HG03442 (cell line): ENCODE results near the gene ARIH2.

Experiments used
- ATAC-seq: cut with Tn5 transposase; IDR thresholded peaks from one replicate; pipeline ENCODE4 v1.9.1; 2021; ENCODE audit warnings: mild to moderate bottlenecking, moderate library complexity; ENCODE audit not compliant: unreplicated experiment

Gene ARIH2

DNA sequence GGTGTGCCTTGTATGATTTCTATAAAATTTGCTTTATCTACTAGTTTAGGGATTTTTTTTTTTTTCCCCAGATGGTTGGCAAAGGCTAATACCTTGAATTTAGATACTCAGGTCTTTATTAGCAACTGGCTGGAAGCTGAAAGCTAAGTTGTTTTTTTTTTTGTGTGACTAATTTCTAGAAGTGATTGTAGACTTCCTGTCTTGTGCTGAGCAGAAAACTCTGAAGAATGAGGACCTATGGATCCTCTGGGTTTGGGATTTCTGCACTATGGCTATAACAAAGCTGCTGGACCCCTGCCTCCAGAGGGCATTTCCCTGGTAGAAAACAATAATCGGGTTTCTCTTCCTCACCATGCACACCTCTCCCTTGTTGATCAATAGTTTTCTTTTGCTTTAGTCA, 10.0 kb downstream of the ARIH2 start:
- no peak for ATAC-seq

DNA sequence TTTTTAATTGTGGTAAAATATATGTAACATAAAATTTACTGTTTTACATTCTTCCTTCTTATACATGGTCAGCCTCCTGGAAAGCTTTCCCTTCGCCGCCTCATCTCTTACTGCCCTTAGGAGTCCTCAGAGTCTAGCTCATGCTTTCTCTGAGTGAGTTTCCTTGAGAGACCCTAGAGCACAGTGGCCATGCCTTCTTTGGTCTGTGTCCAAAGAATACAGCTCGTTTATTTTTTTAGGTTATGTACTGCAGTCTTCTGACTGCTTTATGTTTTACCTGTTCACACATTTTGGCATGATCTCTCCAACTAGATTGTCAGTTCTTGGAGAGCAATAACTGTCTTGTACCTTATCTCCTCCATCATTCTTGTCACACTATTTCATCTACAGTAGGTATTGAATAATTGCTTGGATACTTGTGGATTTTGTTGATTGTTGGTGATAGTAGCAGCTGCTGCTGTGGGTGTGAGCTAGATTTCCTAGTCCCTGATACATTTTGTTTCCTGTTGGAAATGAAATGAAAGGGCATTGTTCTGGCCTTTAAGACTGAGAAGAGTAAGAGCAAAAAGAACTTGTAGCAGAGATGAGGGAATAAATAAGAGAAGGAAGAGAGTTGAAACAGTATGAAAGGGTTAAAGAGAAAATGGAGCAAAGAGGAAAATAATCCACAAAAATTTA, 10.9 kb downstream of the ARIH2 start:
- no peak for ATAC-seq

DNA sequence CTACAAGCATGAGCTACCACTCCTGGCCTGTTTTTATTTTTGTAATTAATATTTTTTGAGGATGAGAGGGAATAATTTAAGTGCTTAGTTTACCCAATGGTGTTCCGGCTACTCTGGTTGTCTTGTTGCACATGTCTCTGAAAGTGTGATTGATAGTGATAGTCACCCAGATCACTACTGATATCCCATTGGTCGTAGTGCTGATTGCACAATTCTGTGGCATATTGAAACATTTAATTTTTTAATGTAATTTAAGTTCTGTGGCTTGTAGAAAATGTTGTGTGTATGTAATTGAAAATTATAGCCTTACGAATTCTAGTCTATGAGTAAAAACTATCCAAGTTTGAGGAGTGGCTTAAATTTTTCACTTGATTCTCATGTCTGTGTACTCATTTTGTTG, 11.9 kb downstream of the ARIH2 start:
- ATAC-seq = no peak

DNA sequence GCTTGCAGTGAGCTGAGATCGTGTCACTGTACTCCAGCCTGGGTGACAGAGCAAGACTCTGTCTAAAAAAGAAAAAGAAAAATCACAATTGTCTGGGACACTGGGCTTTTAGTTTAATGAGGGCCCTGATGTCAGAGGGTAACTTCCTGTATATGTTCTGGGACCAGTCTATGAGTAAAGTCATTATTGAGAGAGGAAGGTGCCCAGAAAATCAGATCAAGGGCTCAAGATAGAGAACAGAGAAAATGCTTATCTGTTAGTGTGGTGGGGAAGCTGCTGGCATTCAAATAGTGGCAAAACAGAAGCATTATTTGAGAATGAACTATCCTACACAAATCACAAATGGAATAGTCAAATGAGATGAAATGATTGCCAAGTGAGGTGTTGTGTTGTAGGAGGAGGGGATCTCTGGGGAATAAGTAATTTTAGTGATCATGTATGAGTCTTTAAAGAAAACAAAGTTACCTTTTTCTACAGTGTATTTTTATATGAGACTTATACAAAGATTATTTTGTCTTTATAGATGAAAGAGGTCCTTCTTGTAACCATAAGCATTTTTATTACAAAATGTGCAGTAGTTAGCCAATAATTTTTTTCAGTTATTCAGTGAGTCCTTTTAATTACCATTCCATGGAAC, 13.4 kb downstream of the ARIH2 start:
- ATAC-seq = no peak

DNA sequence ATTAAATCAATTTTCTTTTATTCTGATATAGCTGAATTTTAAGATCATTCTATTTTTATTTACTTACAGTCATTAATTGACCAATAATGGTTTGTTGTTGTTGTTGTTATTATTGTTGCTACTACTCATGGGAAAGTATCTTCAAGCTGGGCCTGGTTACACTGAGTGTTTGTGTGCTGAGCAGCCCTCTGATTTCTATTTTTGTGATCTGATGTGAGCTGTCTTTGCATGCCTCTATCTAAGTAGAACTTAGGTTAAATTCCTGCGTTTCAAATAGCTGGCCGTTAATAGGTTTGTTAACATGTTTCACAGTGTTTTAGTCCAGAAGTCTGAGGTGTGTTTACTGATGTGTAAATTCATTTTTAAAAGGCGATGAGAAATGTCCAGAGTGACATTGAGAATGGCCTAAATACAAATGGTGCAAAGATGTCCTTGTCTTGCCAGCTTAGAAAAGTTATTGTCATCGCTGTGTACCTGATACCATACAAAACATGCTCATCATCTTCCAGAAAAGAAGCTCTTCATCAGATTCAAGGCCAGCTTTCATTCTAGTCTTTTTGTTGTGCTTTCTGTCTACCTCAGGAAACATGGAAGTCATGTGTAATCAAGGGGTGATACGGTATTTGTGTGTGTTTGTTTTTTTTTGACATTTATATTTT, 15.8 kb downstream of the ARIH2 start:
- ATAC-seq = no peak

DNA sequence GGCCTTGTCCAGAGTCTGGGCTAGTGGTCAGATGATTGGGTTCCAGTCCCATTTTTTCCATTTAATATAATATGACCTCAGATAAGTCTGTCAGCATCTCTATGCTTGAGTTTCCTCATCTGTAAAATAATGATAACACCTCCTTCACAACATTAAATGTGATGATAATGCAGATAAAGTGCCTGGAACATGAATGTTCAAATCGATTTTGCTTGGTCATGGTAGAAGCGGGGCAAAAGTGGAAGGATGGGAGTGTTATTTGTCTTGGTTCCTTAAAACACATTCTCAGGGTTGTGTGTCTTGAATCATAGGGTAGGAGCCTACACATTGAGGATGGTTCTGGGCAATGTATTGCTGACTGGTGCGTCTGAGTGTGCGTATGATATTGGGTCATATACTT, 16.9 kb downstream of the ARIH2 start:
- ATAC-seq = no peak

DNA sequence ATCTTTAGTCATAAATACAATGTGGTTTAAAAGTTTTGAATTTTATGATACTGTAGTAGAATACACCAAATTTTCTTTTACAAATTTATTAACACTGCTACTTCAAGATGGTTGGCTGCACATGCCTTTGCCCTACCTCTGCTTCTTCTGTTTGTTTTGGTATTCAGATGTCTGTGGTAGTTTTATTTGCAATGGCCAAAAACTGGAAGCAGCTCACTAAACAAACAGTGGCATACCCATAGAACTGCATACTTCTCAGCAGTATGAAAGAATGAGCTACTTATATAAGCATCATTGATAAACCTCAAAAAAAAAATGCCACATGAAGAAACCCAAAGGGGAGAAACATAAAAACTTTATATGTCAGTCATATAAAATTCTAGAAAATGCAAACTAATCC, 19.5 kb downstream of the ARIH2 start:
- ATAC-seq = no peak

DNA sequence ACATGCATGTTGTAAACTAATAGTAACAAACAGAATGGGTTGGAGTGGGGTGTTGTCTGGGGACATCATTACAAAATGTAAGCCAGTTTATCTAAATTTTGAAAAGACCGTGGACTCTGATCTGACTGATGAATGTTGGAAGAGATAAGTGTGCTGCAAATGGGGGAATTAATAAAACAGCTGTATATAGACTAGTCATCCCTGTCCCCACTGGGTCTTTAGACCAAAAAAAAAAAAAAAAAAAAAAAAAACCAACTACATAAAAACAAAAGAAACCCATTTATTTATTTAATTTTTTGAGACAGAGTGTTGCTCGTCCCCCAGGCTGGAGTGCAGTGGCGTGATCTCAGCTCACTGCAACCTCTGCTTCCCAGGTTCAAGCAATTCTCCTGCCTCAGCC, 20.0 kb downstream of the ARIH2 start:
- ATAC-seq = no peak

DNA sequence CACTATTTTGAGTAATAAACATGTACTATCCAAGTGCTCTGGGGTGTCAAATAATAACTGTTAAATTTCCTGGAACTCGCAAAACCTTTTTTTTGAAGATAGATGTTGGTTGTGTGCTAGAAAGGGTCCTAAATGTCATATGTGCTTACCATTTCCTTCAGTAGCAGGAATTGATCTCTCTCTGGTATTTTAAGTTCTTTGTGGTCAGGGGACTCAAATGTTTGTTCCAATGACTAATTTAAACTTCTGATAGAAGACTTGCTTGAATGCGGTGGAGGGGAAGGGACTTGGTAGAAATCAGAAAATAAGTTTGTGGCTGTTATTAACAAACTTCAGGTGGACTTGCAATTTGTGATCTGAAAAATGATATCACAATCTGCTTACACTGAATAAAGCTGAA, 26.8 kb downstream of the ARIH2 start:
- no peak for ATAC-seq

DNA sequence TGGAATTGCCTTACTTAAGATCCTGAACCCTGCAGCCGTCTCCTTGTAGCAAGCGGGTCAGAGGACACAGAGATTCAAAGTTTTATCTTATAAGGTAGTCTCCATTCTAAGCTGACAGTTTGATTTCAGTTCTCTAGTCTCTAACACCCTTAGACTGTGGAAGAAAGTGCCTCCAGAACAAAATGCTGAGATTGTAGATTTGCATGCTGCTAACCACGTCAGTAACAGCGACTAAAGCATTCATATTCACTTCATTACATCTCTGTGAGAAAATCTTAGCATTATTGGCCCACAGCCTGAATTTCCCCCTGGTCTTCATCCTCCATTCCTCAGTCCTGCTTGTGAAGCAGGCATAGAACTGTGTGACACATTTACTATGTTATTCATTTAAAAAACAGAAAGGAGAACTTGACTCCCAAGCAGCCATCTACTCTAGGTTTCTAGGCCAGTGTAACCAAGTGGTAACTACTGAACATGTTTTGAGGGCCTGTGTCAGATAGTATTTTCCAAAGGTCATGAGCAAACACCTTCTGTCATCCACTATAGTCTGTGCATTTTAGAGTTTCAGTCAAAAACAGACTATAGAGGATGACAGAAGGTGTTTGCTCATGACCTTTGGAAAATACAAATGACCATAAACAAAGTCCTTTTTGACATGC, 27.4 kb downstream of the ARIH2 start:
- ATAC-seq = no peak

DNA sequence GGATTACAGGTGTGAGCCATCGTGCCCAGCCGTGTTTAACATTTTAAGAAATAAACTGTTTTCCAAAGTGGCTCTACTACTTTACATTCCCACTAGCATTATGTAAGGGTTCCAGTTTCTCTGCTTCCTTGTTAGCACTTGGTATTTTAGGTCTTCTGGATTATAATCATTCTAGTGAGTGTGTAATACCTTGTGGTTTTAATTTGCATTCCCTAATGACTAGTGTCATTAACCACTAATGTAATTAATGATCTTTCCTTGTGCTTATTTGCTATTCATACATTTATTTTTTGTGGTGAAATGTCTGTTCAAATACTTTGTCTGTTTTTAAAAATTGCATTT, 30.7 kb downstream of the ARIH2 start:
- ATAC-seq = no peak

DNA sequence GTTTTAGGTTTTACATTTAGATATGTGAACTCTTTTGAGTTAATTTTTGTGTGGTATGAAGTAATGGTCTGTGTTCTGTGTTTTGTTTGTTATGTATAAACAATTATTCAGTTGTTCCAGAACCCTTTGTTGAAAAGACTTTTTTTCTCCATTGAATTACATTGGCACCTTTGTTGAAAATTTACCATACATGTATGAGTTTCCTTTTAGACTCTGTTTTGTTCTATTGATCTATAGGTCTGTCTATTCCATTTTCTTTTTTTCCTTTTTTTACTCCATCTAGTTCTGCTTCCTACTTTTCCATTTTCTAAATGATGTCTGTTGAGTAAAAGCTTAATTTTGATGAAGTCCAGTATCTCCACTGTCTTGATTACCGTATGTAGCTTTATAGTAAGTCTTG, 31.4 kb downstream of the ARIH2 start:
- ATAC-seq = no peak

DNA sequence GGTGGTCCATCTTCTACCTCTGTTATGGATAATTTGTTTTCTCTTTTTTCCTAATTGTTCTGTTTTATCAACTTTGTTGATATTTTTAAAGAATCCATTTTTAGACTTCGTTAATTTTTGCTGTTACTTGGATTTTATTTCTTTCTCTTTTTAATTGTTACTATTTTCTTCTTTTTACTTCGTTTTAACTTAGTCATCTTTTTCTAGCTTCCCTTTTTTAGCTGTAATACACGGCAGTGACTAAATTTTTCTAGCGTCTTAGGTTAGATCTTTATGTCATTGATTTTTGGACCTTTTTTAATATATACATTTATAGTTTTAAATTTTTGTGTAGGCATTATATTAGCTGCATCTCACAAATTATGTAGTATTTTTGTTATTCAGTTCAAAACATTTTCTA, 33.1 kb downstream of the ARIH2 start:
- no peak for ATAC-seq

DNA sequence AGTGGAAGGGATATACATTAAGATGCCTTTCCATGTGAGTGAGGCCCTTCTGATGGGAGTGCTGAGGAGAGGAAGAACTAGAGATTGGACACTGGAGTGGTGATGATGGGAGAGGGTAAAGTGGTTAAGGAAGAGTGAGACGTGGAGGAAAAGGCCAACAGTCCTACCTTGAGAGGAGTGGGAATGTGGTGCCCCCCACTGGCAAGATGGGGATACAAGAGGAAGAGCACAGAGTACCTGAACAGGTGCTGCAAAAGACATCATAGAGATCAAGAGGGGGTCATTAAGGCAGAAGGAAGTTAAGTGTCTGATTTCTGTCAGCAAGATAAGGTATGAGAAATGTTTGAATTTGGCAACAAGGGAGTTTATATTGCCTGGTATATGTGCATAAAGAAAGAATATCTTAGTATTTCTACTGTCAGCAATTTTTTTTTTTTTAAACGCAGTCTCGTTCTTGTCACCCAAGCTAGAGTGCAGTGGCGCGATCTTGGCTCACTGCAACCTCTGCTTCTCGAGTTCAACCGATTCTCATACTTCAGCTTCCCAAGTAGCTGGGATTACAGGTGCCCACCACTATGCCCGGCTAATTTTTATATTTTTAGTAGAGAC, 34.0 kb downstream of the ARIH2 start:
- ATAC-seq = no peak

DNA sequence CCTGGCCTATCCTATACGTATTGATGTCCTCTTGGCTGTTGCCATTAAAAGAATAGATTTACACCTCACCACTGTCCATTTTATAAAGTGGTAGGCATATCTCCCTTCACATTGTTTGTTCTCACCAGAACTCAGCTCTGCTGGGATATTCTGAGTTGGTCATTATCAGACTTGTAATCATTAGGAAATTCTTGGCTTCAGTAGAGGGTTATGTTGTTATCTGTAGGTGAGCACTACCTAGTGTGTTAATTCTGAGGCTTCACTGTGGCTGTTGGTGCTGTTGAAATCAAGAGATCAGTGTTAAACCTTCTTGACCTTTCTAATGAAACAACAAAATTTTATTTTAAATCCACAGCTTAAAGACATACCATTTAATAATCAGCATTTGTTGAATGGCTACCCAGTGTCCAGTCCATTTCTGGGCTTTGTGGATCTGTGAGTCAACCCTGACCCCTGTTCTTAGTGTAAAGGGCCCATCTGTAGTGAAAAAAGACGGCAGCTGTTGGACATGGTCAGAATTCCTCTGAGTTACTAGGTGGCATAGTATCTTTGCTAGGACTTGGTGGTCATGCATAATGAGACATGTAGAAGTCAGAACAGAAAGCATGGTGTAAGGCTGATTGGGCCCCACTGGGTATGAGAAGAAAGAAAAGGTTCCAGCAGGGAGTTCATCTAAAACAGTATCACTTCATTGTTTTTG, 38.5 kb downstream of the ARIH2 start:
- no peak for ATAC-seq

DNA sequence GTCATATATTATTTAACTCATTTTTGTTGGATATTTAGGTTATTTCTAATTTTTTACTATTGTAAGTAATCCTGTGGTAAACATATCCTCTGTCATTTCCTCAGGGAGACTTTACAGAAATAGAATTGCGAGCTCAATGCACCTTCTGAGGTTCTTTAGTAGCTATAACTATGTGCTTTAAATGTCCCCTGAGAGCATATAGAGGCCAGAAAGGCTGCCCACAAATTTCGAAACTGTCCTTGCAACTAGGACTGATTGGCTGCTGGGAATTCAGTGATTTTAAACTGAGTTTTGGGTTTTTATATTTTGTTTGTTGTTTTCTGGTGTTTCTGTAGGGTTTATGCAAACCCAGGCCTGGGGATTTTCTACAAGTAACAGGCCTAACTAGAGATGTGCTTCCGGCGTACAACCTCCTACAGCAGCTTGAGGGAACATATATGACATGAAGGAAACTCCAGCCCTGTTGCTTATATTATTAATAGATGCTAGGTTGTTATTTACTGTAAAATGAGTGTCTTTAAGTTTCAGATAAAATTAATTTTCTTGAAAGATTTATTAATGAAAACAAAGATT, 42.3 kb downstream of the ARIH2 start:
- no peak for ATAC-seq

DNA sequence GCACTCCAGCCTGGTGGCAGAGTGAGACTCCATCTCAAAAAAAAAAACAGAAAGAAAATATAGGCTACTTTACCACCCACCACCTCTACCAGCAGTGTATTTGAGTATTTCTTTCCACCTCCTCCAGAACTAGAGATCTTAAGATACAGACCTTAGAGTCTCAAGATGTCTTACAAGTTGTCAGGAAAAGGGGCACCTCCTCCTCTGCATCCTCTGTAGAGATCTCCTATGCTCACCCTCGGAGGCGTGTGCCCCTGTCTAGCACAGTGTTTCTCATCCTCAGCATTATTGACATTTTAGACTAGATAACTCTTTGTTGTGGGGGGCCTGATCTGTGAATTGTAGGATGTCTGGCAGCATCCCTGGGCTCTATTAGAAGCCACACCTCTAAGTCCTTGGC, 43.7 kb downstream of the ARIH2 start:
- no peak for ATAC-seq

DNA sequence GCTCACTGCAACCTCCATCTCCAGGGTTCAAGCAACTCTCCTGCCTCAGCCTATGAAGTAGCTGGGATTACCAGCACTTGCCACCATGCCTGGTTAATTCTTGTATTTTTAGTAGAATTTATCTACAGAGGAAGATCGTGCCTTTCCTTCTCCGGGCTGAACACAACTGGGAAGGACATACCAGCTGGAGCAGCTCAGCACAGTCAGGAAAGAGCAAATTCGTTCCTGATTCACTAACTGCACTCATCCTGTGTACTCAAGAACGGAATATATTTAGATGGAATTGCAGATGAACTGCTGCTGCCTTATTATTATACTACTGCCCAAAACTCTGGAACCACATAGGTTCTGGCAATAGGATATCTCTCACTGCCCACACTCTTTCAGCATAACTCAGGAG, 44.3 kb downstream of the ARIH2 start:
- no peak for ATAC-seq

DNA sequence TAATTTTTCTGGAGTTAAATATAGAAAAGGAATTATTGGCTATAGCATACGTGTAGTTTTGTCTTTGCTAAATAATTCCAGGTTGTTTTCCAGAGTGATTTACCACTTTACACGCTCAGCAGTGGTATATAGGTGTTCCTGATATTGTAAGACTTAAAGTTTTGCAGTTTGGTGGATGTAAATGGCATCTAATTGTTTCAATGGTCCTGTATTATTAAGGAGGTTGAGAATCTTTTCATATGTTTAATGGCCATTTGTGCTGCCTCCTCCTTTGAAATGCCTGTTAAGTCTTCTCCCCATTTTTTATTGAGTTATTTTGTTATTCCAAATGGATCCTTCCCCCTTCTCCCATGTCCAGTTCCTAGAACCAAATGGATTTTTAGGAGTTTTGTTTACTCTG, 44.9 kb downstream of the ARIH2 start:
- ATAC-seq = no peak

DNA sequence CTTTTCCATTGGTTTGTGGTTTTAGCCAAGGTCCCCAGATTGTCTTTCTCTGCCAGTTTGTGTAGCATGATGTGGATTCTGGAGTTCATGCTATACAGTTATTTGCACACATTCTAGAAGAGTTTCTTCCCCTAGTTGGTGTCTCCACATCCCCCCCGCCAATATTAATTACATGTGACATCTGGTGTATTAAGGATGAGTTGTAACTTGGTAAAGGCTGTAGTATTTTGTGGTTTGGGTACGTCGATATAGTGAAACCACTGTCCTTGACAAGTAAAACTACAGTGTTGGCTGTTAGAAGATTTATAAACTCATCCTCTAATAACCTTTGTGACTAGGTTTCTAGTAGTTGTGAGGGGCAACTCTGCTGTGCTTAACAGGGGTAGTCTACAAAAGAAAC, 47.7 kb downstream of the ARIH2 start:
- no peak for ATAC-seq

DNA sequence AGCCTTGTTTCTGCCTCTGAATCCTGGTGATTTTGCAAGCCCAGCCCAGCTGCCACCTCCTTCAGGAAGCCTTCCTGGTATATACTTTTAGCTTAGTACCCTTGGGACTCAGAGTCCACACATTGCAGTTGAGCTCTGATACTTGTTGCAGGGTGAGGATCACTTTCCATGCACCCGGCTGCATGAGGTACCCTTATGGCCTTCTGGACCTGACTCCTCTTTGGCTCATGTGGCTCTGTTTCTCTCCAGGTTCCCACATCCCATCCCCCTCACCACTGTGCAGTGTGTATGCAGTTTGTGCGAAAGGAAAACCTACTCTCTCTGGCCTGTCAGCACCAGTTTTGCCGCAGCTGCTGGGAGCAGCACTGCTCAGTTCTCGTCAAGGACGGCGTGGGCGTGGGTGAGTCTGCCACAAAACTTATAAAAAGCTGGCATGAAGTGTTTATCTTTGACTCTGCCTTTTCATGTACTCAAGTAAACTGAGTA, 48.3 kb downstream of the ARIH2 start:
- ATAC-seq = no peak
